ENCODE data around the gene BICD1. TPM values are rescaled to one million over a fixed set of nuclear protein-coding genes. Genes with fewer than 3 reads are reported as not detected.

BICD1 gene
- total and polyA plus RNA-seq, 8 donors = 13.6 to 21.2 (median 19.6) TPM

- H3K4me3 ChIP-seq = no peak overlapping the region
- no peak for TF ChIP-seq CTCF (IDR thresholded peaks at IDR 0.05)
These were observed 25.0 kb downstream of the BICD1 start for GRCh38 chr12:32131666-32132065.

GRCh38 chr12:32134101-32134888, 27.6 kb downstream of the BICD1 start:
- no peaks in the 10 kb centered on the region for H3K9me3 ChIP-seq
- H3K36me3 ChIP-seq = no peaks in the 10 kb centered on the region
- H3K4me3 ChIP-seq = no peak overlapping the region
- intact Hi-C loops (cut with DNase I) = no loop called here
- H3K27ac ChIP-seq = no peak overlapping the region
- no peak for TF ChIP-seq CTCF (IDR thresholded peaks at IDR 0.05)
- H3K27me3 ChIP-seq = no peaks in the 10 kb centered on the region
- DNase-seq (no peak), ATAC-seq (no peak)
- H3K4me1 ChIP-seq = no peaks in the 10 kb centered on the region

More at GRCh38 chr12:32131666-32132065, 25.0 kb downstream of the BICD1 start:
- no peak for ATAC-seq
- no peak overlapping the region for H3K27ac ChIP-seq
- H3K4me1 ChIP-seq = no peaks in the 10 kb centered on the region
- H3K9me3 ChIP-seq = no peaks in the 10 kb centered on the region
- intact Hi-C loops (cut with DNase I) = no loop called here
- no peaks in the 10 kb centered on the region for H3K27me3 ChIP-seq
- no peak for DNase-seq
- no peaks in the 10 kb centered on the region for H3K36me3 ChIP-seq

- Histone ChIP-seq H3K27me3 (no peaks in the 10 kb centered on the region), H3K36me3 (no peaks in the 10 kb centered on the region), H3K9me3 (no peaks in the 10 kb centered on the region), H3K27ac (no peak overlapping the region), H3K4me3 (no peak overlapping the region), H3K4me1 (no peaks in the 10 kb centered on the region)
- intact Hi-C loops (cut with DNase I) = no loop called here
- no peak for TF ChIP-seq CTCF (IDR thresholded peaks at IDR 0.05)
- no peak for DNase-seq
- ATAC-seq = no peak
These were observed 29.3 kb downstream of the BICD1 start for GRCh38 chr12:32135967-32136366.

- H3K27me3 ChIP-seq = no peaks in the 10 kb centered on the region
- H3K9me3 ChIP-seq = no peaks in the 10 kb centered on the region
- no peak overlapping the region for H3K27ac ChIP-seq
- H3K4me3 ChIP-seq = no peak overlapping the region
- ATAC-seq (no peak), DNase-seq (no peak)
- no peaks in the 10 kb centered on the region for H3K4me1 ChIP-seq
- intact Hi-C loops (cut with DNase I) = no loop called here
- H3K36me3 ChIP-seq = no peaks in the 10 kb centered on the region
- TF ChIP-seq CTCF (IDR thresholded peaks at IDR 0.05) = no peak
These were observed 29.8 kb downstream of the BICD1 start for GRCh38 chr12:32136404-32136803.

- no peak overlapping the region for H3K27ac ChIP-seq
- DNase-seq (peak in 1 of 4 donors; percentile 14), ATAC-seq (peak; percentile 79)
- intact Hi-C loops (cut with DNase I) = no loop called here
- no peaks in the 10 kb centered on the region for H3K36me3 ChIP-seq
- H3K4me1 ChIP-seq = no peaks in the 10 kb centered on the region
- no peaks in the 10 kb centered on the region for H3K27me3 ChIP-seq
- H3K9me3 ChIP-seq = no peaks in the 10 kb centered on the region
- H3K4me3 ChIP-seq = peak overlapping the region in 1 of 2 donors; percentile 35
- no peak for TF ChIP-seq CTCF (IDR thresholded peaks at IDR 0.05)
These were observed 32.4 kb downstream of the BICD1 start for GRCh38 chr12:32139064-32139421.
